H1 (cell line): Measurements from ENCODE around the gene RNU6-9.

Experiments used
- ATF2 ChIP-seq: IDR thresholded peaks from 2 replicates; pipeline ENCODE4 v1.6.1; 2012; ENCODE audit warnings: low read length, inconsistent platforms
- EGR1 ChIP-seq: IDR thresholded peaks from 2 replicates; pipeline ENCODE4 v1.6.1; 2011; ENCODE audit warnings: low read depth, low read length, borderline replicate concordance
- EP300 ChIP-seq, 2 experiments: IDR thresholded peaks; 1 replicate in 1 of 2; 2 replicates in 1 of 2; pipeline ENCODE4 v1.6.1; 2011 to 2012; ENCODE audit warnings: low read depth in 2 of 2, low read length in 2 of 2, mild to moderate bottlenecking in 2 of 2, borderline replicate concordance in 1 of 2, inconsistent platforms in 1 of 2, moderate library complexity in 1 of 2
- MAX ChIP-seq: IDR thresholded peaks from 2 replicates; pipeline ENCODE4 v1.6.1; 2012; ENCODE audit warnings: inconsistent platforms
- POLR2A ChIP-seq, 2 experiments: IDR thresholded peaks; 1 replicate in 1 of 2; 2 replicates in 1 of 2; pipeline ENCODE4 v1.6.1; 2011; ENCODE audit warnings: low read depth in 2 of 2, low read length in 2 of 2, mild to moderate bottlenecking in 2 of 2; ENCODE audit errors: control extremely low read depth in 1 of 2
- POLR2AphosphoS5 ChIP-seq: IDR thresholded peaks from 2 replicates; pipeline ENCODE4 v1.6.1; 2011; ENCODE audit warnings: low read depth, low read length
- RAD21 ChIP-seq, 2 experiments: IDR thresholded peaks in 1 of 2; conservative IDR thresholded peaks in 1 of 2; 2 replicates each; pipeline ENCODE4 v1.6.1; 2011; ENCODE audit warnings: low read depth in 2 of 2, low read length in 2 of 2, improper control_type of control experiment in 1 of 2, inconsistent platforms in 1 of 2, mild to moderate bottlenecking in 1 of 2, moderate library complexity in 1 of 2
- RXRA ChIP-seq: IDR thresholded peaks from 2 replicates; pipeline ENCODE4 v1.6.1; 2011; ENCODE audit warnings: low read depth, mild to moderate bottlenecking, low read length, moderate library complexity; ENCODE audit not compliant: insufficient read depth
- TAF1 ChIP-seq: IDR thresholded peaks from 2 replicates; pipeline ENCODE4 v1.6.1; 2011; ENCODE audit warnings: mild to moderate bottlenecking, low read depth, low read length

- TF ChIP-seq TAF1: no peak
- TF ChIP-seq ATF2: no peak
- TF ChIP-seq RAD21 (IDR thresholded peaks at IDR 0.05 in 1 of 2, conservative IDR thresholded peaks at IDR 0.05 in 1 of 2; ENCODE audit: low read depth in 2 of 2, low read length in 2 of 2): no peak
- TF ChIP-seq POLR2AphosphoS5: no peak
- TF ChIP-seq POLR2A (IDR thresholded peaks at IDR 0.05; ENCODE audit: control extremely low read depth in 1 of 2, low read depth in 2 of 2, low read length in 2 of 2): no peak
- no peak for TF ChIP-seq EP300 (IDR thresholded peaks at IDR 0.05; ENCODE audit: borderline replicate concordance in 1 of 2, low read depth in 2 of 2, low read length in 2 of 2)
- TF ChIP-seq RXRA: no peak
- no peak for TF ChIP-seq MAX
- no peak for TF ChIP-seq EGR1
These were observed 3.1 kb downstream of the RNU6-9 start for GRCh38 chr19:896434-896833.
